HTR-8/SVneo (cell line): ENCODE data around the gene CRLF1.
"Not testable (repeated sequence)": the region's sequence is repeated elsewhere in the genome, so short reads cannot be mapped to it uniquely, and the experiment has no call there.

Source experiments
- DNase-seq: peaks from one replicate; pipeline ENCODE4 v3.0.0; 2011; ENCODE audit warnings: low spot score, mixed read lengths; ENCODE audit not compliant: insufficient read length
- FAIRE-seq: peaks from 2 replicates; lab custom pipeline; 2011; peaks lifted over from hg19 to GRCh38; lab: Jason Lieb, UNC

Gene CRLF1

GRCh38 chr19:18611327-18612050, 4.9 kb upstream of the CRLF1 start:
- peak; percentile 33 for FAIRE-seq
- DNase-seq, result no peak

- DNase-seq (no peak), FAIRE-seq (peak; percentile 86)
These were observed 4.1 kb upstream of the CRLF1 start for GRCh38 chr19:18610556-18611326.

DNA sequence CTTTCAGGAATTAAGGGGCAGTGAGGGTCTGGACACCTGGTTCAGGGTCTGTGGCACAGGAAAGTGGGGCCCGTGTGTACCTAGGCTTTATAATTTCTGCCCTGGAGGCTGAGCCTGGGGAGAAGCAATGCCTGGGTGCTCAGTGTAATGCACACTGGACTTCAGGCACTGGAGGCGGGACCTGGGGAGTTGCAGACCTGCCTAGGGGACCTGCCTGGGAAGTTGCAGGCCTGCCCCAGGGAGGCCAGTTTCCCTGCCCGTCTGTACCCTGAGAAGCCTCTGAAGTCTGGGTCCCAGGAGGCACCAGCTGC, 3.6 kb upstream of the CRLF1 start:
- no peak for DNase-seq
- FAIRE-seq, result no peak

- no peak for DNase-seq
- no peak for FAIRE-seq
These were observed 3.1 kb upstream of the CRLF1 start for GRCh38 chr19:18609717-18610051.

DNA sequence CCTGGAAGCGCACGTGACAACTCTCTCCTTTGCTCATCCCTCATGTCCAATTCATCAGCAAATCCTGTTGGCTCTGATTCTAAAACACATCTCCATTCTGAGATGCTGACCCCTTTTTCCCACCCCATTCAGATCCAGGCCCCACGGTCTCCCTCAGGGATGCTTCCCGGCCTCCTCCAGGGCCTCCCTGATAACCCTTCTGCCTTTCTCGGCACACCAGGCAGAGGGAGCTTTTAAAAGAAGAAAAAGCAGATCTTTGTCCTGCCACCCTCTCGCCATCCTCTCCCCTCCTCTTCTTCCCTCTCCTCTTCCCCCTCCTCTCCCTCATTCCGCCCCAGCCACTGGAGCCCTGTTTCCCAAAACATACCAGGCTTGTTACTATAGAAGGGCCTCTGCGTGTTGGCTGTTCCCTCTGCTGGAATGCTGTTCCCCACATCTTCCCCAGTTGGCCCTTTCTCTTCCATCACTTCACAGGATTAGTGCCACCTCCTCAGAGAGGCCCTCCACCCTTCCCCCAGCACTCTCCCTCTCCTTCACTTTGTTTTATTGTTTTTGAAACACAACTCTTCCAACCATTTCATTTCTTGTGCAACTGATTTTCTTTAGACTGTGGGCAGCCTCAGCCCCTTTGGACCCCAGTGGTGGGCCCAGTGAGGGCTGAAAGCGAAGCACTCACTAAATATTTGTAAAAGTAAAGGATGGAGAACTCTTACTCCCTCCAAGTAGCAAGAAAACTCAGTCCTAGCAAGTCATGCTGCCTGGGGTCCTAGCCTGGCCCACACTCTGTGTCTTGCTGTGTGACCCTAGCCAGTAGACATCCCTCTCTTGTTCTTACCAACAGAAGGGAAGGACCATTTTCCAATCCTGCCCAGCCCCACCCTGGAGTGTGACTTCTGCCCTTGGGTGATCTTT, 2.5 kb upstream of the CRLF1 start:
- no peak for DNase-seq
- no peak for FAIRE-seq

GRCh38 chr19:18608102-18608804, 1.7 kb upstream of the CRLF1 start:
- FAIRE-seq (no peak), DNase-seq (no peak)

DNA sequence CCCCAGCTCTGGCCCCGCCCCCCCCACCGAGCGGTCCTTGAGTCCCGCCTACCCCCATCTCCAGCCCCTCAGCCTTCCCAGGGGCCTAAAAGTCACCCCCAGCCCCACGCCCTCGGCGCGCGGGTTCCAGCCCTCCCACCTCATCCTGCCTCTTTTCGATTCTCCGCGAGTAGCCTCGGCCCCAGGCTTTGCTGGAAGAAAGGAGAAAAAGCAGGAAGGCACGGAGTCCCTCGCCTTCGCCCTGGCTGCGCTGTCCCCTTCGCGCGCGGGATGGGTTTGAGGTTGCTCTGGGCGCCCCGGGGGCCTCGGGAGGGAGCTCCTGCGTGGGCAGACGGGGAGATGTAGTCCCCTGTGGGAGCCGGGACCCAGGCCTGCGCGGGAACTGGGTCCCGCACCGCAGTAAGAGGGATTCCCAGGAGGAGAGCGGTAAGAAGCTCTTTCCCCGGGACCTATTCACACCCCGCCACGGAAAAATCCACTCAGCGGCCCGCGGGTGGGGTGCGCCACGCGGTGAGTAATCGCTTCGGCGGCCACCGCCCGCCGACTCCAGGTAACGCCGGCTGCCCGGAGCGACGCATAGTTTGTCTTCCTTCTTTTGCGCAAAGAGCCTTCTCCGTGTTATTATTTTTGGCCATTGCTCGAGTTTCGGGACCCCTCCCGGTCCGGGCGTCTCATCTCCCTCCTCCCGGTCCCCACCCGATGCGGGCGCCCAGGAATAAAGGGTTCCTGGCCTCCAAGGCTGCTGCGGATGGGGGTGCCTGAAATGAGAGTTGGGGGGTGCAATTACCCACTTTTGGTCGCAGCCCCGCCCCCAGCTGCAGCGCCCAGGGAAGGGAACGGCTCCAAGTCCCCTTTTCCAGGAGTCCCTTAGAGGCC, 865 bp upstream of the CRLF1 start:
- FAIRE-seq (no peak), DNase-seq (no peak)

DNA sequence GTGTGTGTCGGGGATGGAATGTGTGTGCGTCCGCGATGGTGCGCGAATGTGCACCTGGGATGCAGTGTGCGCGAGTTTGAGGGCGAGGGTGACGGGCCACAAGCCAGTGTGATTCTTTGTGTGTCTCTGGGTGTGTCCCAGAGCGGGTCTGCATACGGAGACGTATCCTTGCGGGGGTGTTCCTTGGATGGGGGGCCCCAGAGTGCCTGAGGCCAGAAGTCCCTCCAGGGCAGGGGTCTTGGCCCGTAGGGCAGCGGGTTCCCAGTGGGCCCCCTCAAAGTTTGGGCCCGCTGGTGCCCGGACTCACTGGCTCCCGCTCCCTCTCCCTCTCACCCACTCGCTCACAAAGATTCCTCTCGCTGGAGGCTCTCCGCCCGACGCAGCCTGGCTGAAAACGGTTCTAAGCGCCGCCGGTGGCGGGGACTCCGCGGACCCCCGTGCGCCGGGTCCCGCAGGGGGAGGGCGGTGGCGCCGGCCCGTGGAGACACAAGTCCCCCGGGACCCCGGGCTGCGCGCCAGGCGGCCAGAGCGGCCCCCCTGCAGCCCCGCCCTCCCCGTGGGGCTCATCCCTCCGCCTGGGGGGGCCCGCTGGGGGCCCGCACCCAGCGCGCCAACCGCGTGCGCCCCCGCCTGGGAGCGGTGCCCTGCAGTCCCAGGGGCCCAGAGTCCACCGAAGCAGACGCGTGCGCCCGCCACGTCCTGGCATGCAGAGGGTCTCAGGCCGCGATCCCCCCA, 886 bp downstream of the CRLF1 start:
- FAIRE-seq (peak; percentile 20), DNase-seq (no peak)

DNA sequence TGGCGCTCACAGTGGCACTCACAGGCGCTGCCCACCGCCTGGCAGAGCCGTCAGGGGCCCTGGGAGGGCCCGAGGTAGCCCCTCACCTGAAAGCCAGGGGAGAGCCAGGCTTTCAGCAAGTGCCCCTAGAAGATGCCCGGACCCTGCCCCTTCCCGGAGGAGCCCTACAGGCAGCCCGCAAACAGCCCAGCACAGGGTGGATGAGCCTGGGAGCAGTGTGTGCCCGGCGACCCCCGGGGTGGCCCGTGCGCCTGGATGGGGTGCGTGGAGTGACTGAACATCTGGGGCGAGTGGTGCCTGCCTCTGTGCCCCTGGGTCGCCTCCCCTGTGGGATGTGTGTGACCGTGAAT, 1.4 kb downstream of the CRLF1 start:
- DNase-seq, result no peak
- no peak for FAIRE-seq

DNA sequence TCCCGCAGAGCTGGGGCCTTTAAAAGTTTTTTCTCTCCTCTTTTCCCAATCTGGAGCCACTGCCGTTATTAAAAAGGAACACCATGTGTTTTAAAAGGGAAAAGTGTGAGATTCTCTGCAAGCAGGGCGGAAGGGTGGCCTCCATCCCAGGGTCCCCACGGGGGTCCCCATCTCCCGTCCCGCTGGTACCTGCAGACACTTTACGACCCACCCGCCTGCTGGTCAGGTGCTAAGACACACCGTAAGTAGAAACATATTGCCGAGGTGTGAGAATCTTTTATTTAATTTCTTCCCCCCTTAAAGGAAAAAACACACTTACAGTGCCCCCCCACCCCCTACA, 1.8 kb downstream of the CRLF1 start:
- no peak for DNase-seq
- FAIRE-seq, result no peak

GRCh38 chr19:18603958-18604819, 2.4 kb downstream of the CRLF1 start:
- DNase-seq (no peak), FAIRE-seq (no peak)

- FAIRE-seq, result no peak
- no peak for DNase-seq
These were observed 3.2 kb downstream of the CRLF1 start for GRCh38 chr19:18603255-18603957.

- FAIRE-seq (no peak), DNase-seq (no peak)
These were observed 4.7 kb downstream of the CRLF1 start for GRCh38 chr19:18601875-18602274.

GRCh38 chr19:18600692-18601397, 5.8 kb downstream of the CRLF1 start:
- not testable (repeated sequence) for FAIRE-seq, DNase-seq

DNA sequence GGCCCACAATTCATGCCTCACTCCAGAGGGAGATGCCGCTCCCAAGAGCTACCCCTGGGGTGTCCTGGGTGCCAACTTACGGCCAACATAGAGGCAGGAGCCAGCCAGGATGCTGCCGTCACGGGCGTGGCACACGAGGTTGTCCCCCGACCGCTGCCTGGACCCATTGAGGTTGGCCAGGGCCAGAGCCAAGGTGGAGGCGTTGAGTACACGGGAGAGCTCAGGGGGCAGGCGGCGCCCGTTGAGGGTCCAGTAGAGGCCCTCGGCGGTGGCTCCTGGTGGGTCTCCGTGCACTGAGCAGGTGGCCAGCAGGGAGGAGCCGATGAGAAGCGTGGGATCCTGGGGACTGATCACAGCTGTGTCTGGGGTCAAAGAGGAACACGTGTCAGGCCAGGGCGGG, 7.1 kb downstream of the CRLF1 start:
- DNase-seq (no peak), FAIRE-seq (no peak)

GRCh38 chr19:18597809-18598660, 8.6 kb downstream of the CRLF1 start:
- FAIRE-seq (no peak), DNase-seq (no peak)
